ENCODE measurements around the gene SEMA6A. TPM values are rescaled to one million over a fixed set of nuclear protein-coding genes. Genes with fewer than 3 reads are reported as not detected.

The SEMA6A gene
- total and polyA plus RNA-seq, 10 of the 15 experiments (the other 5 are each of a cell fraction or from before 2014, with no cell fraction given), result 0.16 to 10.2 (median 1.1) TPM

- H3K4me1 ChIP-seq (ENCODE audit: control insufficient read depth, insufficient read depth, low read length), result no peaks in the 10 kb centered on the region
- RAD21 ChIA-PET (ENCODE audit: unreplicated experiment), result interaction anchor here (0.6 kb wide), 1 partner anchor 212 kb away, joined by 3 read pairs; no protein-coding TSS in a partner anchor
- SMC1A ChIA-PET (ENCODE audit: uncharacterized antibody, unreplicated experiment), result interaction anchor here (1.1 to 1.9 kb wide), 3 partner anchors 9 to 388 kb away, joined by 4 to 5 read pairs (median 5); no protein-coding TSS in a partner anchor
- H3K27me3 ChIP-seq (replicated peaks in 1 of 2; ENCODE audit: control insufficient read depth in 2 of 2, insufficient read depth in 2 of 2, low read length in 1 of 2), result no peaks in the 10 kb centered on the region
- no peak overlapping the region for H3K4me2 ChIP-seq (ENCODE audit: control insufficient read depth, insufficient read depth)
- no peak overlapping the region for H2AFZ ChIP-seq (ENCODE audit: control insufficient read depth, low read depth, low read length)
- no peak overlapping the region for H3K4me3 ChIP-seq
- H3K9ac ChIP-seq (ENCODE audit: control insufficient read depth, insufficient read depth, low read length), result no peak overlapping the region
- H3K27ac ChIP-seq (ENCODE audit: control insufficient read depth, insufficient read depth), result no peak overlapping the region
- H3K9me3 ChIP-seq (replicated peaks; ENCODE audit: control insufficient read depth, insufficient read depth, low read length), result no peaks in the 10 kb centered on the region
- ATAC-seq (no peak), DNase-seq (ENCODE audit: low read depth, low spot score) (no peak), FAIRE-seq (no peak)
- in situ Hi-C loops (cut with MboI) (no loop called here), intact Hi-C loops (cut with micrococcal nuclease; ENCODE audit: unreplicated experiment) (no loop called here)
- TF ChIP-seq ZNF687 (IDR thresholded peaks at IDR 0.05) (no peak), MLLT1 (IDR thresholded peaks at IDR 0.05) (no peak), PAX8 (IDR thresholded peaks at IDR 0.05) (no peak), CHD1 (IDR thresholded peaks at IDR 0.05; ENCODE audit: low read depth, low read length) (no peak), BHLHE40 (IDR thresholded peaks at IDR 0.05; ENCODE audit: borderline replicate concordance in 1 of 2, low read depth in 2 of 2, low read length in 1 of 2) (no peak)
- H3K79me2 ChIP-seq (ENCODE audit: control insufficient read depth, insufficient read depth, low read length), result no peaks in the 10 kb centered on the region
- CTCF ChIA-PET, result interaction anchor here (1.5 kb wide), 1 partner anchor 929 kb away, joined by 4 read pairs; no protein-coding TSS in a partner anchor
- POLR2A ChIA-PET, result no interaction called here
- H3K36me3 ChIP-seq (ENCODE audit: control insufficient read depth in 2 of 2, insufficient read depth in 2 of 2, low read length in 1 of 2), result no peaks in the 10 kb centered on the region
- WGBS (ENCODE audit: insufficient coverage, insufficient replicate concordance, low lambda C conversion rate, missing lambda C conversion rate), result 62% methylated on average over 3 of the region's 3 CpGs
- H4K20me1 ChIP-seq (ENCODE audit: control insufficient read depth, insufficient read depth), result no peaks in the 10 kb centered on the region
- no TSS peak for BruUV-seq (replicated peaks)
These were observed 48.9 kb downstream of the SEMA6A start for GRCh38 chr5:116525674-116526073.
